ENCODE results near the gene DUS3L. TPM values are rescaled to one million over a fixed set of nuclear protein-coding genes. Genes with fewer than 3 reads are reported as not detected.
"Not testable (repeated sequence)": the region's sequence is repeated elsewhere in the genome, so short reads cannot be mapped to it uniquely, and the experiment has no call there.

The DUS3L gene
- total RNA-seq, 1 experiment from 2014 or later, result 75.4 TPM

DNA sequence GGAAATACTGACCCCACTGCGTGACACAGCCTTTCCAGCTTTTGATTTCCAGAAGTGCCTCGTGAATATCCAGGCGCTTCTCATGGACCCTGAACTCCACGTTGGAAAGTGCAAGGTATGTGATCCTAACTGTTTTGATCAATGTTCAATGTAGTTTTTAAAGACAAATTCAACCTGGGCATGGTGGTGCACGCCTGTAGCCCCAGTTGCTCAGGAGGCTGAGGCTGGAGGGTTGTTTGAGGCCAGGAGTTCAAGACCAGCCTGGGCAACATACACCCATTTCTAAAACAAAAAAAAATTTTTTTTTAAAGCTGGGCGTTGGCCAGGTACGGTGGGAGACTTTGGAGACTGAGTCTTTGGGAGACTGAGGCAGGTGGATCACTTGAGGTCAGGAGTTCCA lies 39.3 kb downstream of the DUS3L start:
- Histone ChIP-seq H3K27me3 (replicated peaks; ENCODE audit: control insufficient read depth, insufficient read depth, low read length) (no peaks in the 10 kb centered on the region), H3K4me1 (no peaks in the 10 kb centered on the region), H3K4me3 (ENCODE audit: low read depth, low read length) (no peak overlapping the region), H3K36me3 (ENCODE audit: control insufficient read depth, insufficient read depth, low read length) (no peaks in the 10 kb centered on the region), H3K9me3 (no peaks in the 10 kb centered on the region)
- intact Hi-C loops (cut with micrococcal nuclease; ENCODE audit: unreplicated experiment), result no loop called here
- Mint-ChIP-seq H3K4me3 (ENCODE audit: unreplicated experiment) (no peak overlapping the region), H3K4me1 (ENCODE audit: low read depth, unreplicated experiment) (no peaks in the 10 kb centered on the region), H3K36me3 (ENCODE audit: insufficient read depth, unreplicated experiment) (no peaks in the 10 kb centered on the region), H3K27me3 (ENCODE audit: insufficient read depth, unreplicated experiment) (no peaks in the 10 kb centered on the region), H3K9me3 (ENCODE audit: unreplicated experiment) (no peaks in the 10 kb centered on the region), H3K27ac (ENCODE audit: unreplicated experiment) (no peak overlapping the region)
- TF ChIP-seq, protein P1, sequence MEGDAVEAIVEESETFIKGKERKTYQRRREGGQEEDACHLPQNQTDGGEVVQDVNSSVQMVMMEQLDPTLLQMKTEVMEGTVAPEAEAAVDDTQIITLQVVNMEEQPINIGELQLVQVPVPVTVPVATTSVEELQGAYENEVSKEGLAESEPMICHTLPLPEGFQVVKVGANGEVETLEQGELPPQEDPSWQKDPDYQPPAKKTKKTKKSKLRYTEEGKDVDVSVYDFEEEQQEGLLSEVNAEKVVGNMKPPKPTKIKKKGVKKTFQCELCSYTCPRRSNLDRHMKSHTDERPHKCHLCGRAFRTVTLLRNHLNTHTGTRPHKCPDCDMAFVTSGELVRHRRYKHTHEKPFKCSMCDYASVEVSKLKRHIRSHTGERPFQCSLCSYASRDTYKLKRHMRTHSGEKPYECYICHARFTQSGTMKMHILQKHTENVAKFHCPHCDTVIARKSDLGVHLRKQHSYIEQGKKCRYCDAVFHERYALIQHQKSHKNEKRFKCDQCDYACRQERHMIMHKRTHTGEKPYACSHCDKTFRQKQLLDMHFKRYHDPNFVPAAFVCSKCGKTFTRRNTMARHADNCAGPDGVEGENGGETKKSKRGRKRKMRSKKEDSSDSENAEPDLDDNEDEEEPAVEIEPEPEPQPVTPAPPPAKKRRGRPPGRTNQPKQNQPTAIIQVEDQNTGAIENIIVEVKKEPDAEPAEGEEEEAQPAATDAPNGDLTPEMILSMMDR (IDR thresholded peaks at IDR 0.05; ENCODE audit: insufficient read depth in 1 of 2, low read depth in 1 of 2, low read length in 1 of 2, severe bottlenecking in 1 of 2, unreplicated experiment in 1 of 2), result no peak
- DNase-seq, result no peak
- POLR2A ChIA-PET, result no interaction called here
- CTCF ChIA-PET, result no interaction called here
- no TSS peak for BruUV-seq (replicated peaks)

DNA sequence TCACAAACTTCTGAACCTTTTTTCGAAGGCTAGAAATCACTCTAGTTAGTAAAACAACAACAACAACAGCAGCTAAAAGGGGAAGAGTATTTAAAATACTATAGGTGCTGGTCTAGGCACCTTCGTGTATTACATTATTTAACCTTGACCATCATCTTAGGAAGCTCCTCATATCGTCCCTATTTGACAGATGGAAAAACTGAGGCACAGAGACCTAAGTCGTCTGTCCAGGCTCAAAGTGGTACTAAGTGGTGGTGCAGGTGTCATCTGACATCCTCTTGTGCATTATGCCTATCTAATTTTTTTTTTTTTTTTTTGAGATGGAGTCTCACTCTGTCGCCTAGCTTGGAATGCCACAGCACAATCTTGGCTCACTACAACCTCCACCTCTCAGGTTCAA lies 41.5 kb downstream of the DUS3L start:
- DNase-seq, result no peak
- ChIA-PET POLR2A (no interaction called here), CTCF (no interaction called here)
- Histone ChIP-seq H3K4me1 (no peaks in the 10 kb centered on the region), H3K27me3 (replicated peaks; ENCODE audit: control insufficient read depth, insufficient read depth, low read length) (no peaks in the 10 kb centered on the region), H3K36me3 (ENCODE audit: control insufficient read depth, insufficient read depth, low read length) (no peaks in the 10 kb centered on the region), H3K4me3 (ENCODE audit: low read depth, low read length) (no peak overlapping the region), H3K9me3 (no peaks in the 10 kb centered on the region)
- no peaks in the 10 kb centered on the region for H3K27me3 Mint-ChIP-seq (ENCODE audit: insufficient read depth, unreplicated experiment)
- no peaks in the 10 kb centered on the region for H3K9me3 Mint-ChIP-seq (ENCODE audit: unreplicated experiment)
- no TSS peak for BruUV-seq (replicated peaks)
- H3K4me3 Mint-ChIP-seq (ENCODE audit: unreplicated experiment), result no peak overlapping the region
- TF ChIP-seq, protein P1 (IDR thresholded peaks at IDR 0.05; ENCODE audit: insufficient read depth in 1 of 2, low read depth in 1 of 2, low read length in 1 of 2, severe bottlenecking in 1 of 2, unreplicated experiment in 1 of 2), result no peak
- intact Hi-C loops (cut with micrococcal nuclease; ENCODE audit: unreplicated experiment), result no loop called here
- H3K36me3 Mint-ChIP-seq (ENCODE audit: insufficient read depth, unreplicated experiment), result no peaks in the 10 kb centered on the region
- no peak overlapping the region for H3K27ac Mint-ChIP-seq (ENCODE audit: unreplicated experiment)
- H3K4me1 Mint-ChIP-seq (ENCODE audit: low read depth, unreplicated experiment), result no peaks in the 10 kb centered on the region

GRCh38 chr19:5748920-5749319 lies 42.0 kb downstream of the DUS3L start:
- H3K36me3 ChIP-seq (ENCODE audit: control insufficient read depth, insufficient read depth, low read length); POLR2A ChIA-PET; H3K4me1 Mint-ChIP-seq (ENCODE audit: low read depth, unreplicated experiment); intact Hi-C loops (cut with micrococcal nuclease; ENCODE audit: unreplicated experiment); CTCF ChIA-PET; H3K27me3 Mint-ChIP-seq (ENCODE audit: insufficient read depth, unreplicated experiment); H3K4me3 Mint-ChIP-seq (ENCODE audit: unreplicated experiment); H3K4me1 ChIP-seq; H3K9me3 ChIP-seq; H3K4me3 ChIP-seq (ENCODE audit: low read depth, low read length); H3K27ac Mint-ChIP-seq (ENCODE audit: unreplicated experiment); DNase-seq; H3K27me3 ChIP-seq (replicated peaks; ENCODE audit: control insufficient read depth, insufficient read depth, low read length); H3K9me3 Mint-ChIP-seq (ENCODE audit: unreplicated experiment); H3K36me3 Mint-ChIP-seq (ENCODE audit: insufficient read depth, unreplicated experiment); BruUV-seq (replicated peaks): not testable (repeated sequence)

GRCh38 chr19:5744999-5745398 lies 46.0 kb downstream of the DUS3L start:
- H3K4me1 Mint-ChIP-seq (ENCODE audit: low read depth, unreplicated experiment); DNase-seq; H3K36me3 Mint-ChIP-seq (ENCODE audit: insufficient read depth, unreplicated experiment); POLR2A ChIA-PET; H3K4me3 Mint-ChIP-seq (ENCODE audit: unreplicated experiment); H3K27ac Mint-ChIP-seq (ENCODE audit: unreplicated experiment); H3K4me3 ChIP-seq (ENCODE audit: low read depth, low read length); CTCF ChIA-PET; H3K36me3 ChIP-seq (ENCODE audit: control insufficient read depth, insufficient read depth, low read length); H3K4me1 ChIP-seq; intact Hi-C loops (cut with micrococcal nuclease; ENCODE audit: unreplicated experiment); H3K9me3 Mint-ChIP-seq (ENCODE audit: unreplicated experiment); H3K9me3 ChIP-seq; H3K27me3 Mint-ChIP-seq (ENCODE audit: insufficient read depth, unreplicated experiment); BruUV-seq (replicated peaks); H3K27me3 ChIP-seq (replicated peaks; ENCODE audit: control insufficient read depth, insufficient read depth, low read length): not testable (repeated sequence)

Data from Caco-2 (cell line).